T-helper 17 cell (primary cell): ENCODE results near the gene KRTCAP2. TPM values are rescaled to one million over a fixed set of nuclear protein-coding genes. Genes with fewer than 3 reads are reported as not detected.
"Not testable (repeated sequence)": the region's sequence is repeated elsewhere in the genome, so short reads cannot be mapped to it uniquely, and the experiment has no call there.

Source experiments
- ATAC-seq: fragments of 150-1000 bp; cut with Tn5 transposase; 2 replicates; pipeline ENCODE4 v1.10.0; 2021; ENCODE audit warnings: mild to moderate bottlenecking, moderate library complexity
- DNase-seq, 3 donors: peaks; one replicate each; pipeline versions ENCODE4 v3.0.0 to v3.0.0-alpha.2; 2020 to 2021
- H3K9me3 ChIP-seq: one replicate; pipeline ENCODE4 v1.7.0; 2013; ENCODE audit warnings: low read length, mild to moderate bottlenecking; ENCODE audit not compliant: control insufficient read depth, poor library complexity, severe bottlenecking
- H3K27ac Mint-ChIP-seq: one replicate; pipeline ENCODE4 v1.8.0; 2022; ENCODE audit warnings: mild to moderate bottlenecking, moderate library complexity, mixed read lengths
- H3K27me3 Mint-ChIP-seq: one replicate; pipeline ENCODE4 v1.8.0; 2022; ENCODE audit warnings: mixed read lengths
- H3K36me3 Mint-ChIP-seq: one replicate; pipeline ENCODE4 v1.8.0; 2022; ENCODE audit warnings: low read depth, mixed read lengths
- H3K4me1 Mint-ChIP-seq: one replicate; pipeline ENCODE4 v1.8.0; 2022; ENCODE audit warnings: mild to moderate bottlenecking, mixed read lengths
- H3K4me3 Mint-ChIP-seq: one replicate; pipeline ENCODE4 v1.8.0; 2022; ENCODE audit warnings: mild to moderate bottlenecking, moderate library complexity, mixed read lengths
- total RNA-seq, 4 donors: library from RNA in 2 of 4; stranded (reverse) in 2 of 4; gene quantifications; one replicate each; pipeline ENCODE4 v1.2.3 and lab custom pipeline; 2022 to 2026

Gene KRTCAP2
- 100 to 1,000 TPM; 110 to 127 TPM for total RNA-seq
- total RNA-seq (lab: John Stamatoyannopoulos, UW) = 3.4 to 7.4 reads per million in 2 donors

DNA sequence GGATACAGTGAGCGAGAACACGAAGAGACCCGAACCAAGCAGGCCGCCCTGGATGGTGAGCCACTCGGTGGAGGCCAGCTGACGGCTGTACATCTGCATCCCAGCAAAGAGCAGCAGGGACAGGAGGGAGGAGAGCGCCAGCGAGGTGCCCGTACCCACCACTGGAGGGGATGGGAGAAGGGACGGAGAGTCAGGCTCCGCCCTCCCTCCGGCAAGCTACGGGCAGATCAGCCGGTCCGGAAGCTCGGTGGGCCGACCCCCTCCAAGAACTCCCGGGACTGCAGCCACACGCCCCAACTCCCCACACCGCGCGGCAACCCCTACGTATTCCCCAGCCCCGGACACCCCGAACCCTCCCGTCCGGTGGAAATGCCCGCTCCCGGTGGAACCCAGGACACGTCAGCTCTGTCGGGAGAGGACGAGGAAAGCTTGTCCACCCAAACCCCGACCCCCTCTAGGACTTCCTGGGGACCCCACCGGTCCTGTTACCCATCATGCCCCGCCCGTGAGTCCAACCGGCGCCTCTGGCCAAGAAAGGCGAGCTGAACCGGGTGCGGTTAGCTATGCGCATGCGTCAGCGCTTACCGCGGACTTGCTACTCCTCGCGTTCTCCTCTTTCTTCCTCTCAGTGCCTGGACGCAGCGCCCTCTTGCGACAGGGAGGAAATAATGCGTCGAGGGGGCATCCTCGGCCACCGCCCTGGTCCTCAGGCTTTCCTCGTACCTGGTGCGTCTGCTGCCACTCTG is at the start of gene KRTCAP2:
KRTCAP2 (minus strand) TSS at position 573 of the 746 bp plus-strand sequence; CDS start at position 493, 80 bp downstream.
- ATAC-seq = peak; percentile 84
- peak within 1 kb of the TSS; percentile 98 for H3K27ac Mint-ChIP-seq
- no peaks in the 10 kb centered on the region for H3K27me3 Mint-ChIP-seq

GRCh38 chr1:155220211-155220965 is 47.3 kb upstream of the KRTCAP2 start:
- peaks cover 23% of the 10 kb centered on the region for H3K4me1 Mint-ChIP-seq
- H3K36me3 Mint-ChIP-seq, DNase-seq, ATAC-seq, H3K9me3 ChIP-seq, H3K27me3 Mint-ChIP-seq, H3K4me3 Mint-ChIP-seq: not testable (repeated sequence)
- peak overlapping the region; percentile 41 for H3K27ac Mint-ChIP-seq

More for the DNA sequence above, at the start of gene KRTCAP2:
- Mint-ChIP-seq H3K4me3 (peak within 1 kb of the TSS; percentile 99), H3K36me3 (peaks cover 8% of the 10 kb centered on the region), H3K4me1 (peaks cover 48% of the 10 kb centered on the region)
- no peaks in the 10 kb centered on the region for H3K9me3 ChIP-seq
- peak; percentile 89 to 93 (median 90) for DNase-seq

DNA sequence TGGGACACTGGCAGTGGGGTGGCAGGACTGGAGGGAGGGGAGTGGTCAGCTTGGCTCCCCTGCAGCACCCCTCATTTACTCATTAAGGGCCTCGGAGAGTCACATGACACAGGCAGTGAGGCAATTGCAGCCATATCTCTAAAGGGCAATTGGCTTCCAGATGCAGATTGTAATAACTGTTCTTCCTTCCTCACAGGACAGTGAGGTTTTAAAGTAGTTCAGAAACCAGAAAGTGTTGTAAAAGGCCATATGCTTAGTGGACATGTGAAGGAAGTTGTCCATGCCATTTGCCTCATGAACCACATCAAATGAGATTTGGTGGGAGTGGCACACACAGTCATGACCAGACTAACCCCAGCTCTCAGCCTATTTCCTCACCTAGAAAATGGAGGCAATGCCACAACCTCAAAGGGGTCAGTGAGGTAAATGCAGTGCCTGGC is 46.5 kb upstream of the KRTCAP2 start:
- no peaks in the 10 kb centered on the region for H3K9me3 ChIP-seq
- no peak for DNase-seq
- Mint-ChIP-seq H3K36me3 (no peaks in the 10 kb centered on the region), H3K4me3 (no peak overlapping the region), H3K4me1 (peaks cover 30% of the 10 kb centered on the region), H3K27ac (peak overlapping the region; percentile 86), H3K27me3 (no peaks in the 10 kb centered on the region)
- ATAC-seq = peak; percentile 66

DNA sequence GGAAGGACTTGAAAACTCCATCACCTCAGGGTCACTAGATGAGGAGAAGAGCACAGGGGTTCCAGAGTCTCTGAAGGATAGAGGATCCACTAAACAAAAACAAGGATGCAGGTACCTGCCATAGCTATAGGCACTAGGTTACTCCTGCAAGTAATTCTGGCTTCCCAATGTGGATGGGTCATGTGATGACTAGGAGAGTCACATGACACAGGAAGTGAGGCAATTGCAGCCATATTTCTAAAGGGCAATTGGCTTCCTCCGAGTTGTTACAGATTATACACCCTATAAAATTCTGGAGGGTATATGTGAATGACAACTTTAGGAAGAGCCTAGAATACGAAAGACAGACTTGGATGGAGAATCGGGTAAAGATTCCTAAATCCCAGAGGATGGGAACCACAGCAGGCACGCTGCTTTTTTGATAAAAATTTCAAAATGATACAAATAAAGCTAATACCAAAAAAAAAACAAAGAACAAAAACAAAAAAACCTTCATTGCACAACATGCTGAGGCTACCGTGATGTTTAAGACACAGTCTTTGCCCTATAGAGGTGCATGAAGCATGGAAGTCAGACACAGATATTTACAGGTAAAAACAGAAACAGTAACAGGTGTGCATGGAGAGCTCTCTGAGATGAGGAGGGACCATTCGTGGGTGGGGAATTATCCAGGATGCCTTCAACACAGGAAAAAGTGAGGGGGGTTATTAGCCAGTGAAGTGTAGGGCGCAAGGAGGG is 45.9 kb upstream of the KRTCAP2 start:
- peaks cover 27% of the 10 kb centered on the region for H3K4me1 Mint-ChIP-seq
- H3K36me3 Mint-ChIP-seq = no peaks in the 10 kb centered on the region
- no peaks in the 10 kb centered on the region for H3K9me3 ChIP-seq
- H3K4me3 Mint-ChIP-seq = no peak overlapping the region
- H3K27me3 Mint-ChIP-seq = no peaks in the 10 kb centered on the region
- DNase-seq (no peak), ATAC-seq (no peak)
- peak overlapping the region; percentile 86 for H3K27ac Mint-ChIP-seq

DNA sequence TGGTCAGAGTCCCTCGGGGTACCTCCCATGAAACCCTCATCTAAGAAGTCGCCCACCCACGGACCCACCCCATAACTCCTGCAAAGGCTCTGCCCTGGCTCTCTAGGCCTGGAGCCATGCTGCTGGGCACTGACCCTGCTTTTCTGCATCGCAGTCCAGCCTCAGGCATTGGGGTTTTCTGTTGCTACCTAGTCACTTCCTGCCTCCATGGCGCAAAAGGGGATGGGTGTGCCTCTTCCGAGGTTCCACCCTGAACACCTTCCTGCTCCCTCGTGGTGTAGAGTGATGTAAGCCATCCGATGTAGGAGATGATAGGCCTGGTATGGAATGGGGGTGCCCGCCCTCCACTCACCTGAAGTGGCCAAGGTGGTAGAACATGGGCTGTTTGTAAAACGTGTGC is 41.6 kb upstream of the KRTCAP2 start:
- ATAC-seq = peak; percentile 85
- DNase-seq, H3K9me3 ChIP-seq, H3K36me3 Mint-ChIP-seq, H3K27me3 Mint-ChIP-seq: not testable (repeated sequence)
- Mint-ChIP-seq H3K4me3 (peak overlapping the region; percentile 25), H3K27ac (peak overlapping the region; percentile 91), H3K4me1 (peaks cover 22% of the 10 kb centered on the region)

DNA sequence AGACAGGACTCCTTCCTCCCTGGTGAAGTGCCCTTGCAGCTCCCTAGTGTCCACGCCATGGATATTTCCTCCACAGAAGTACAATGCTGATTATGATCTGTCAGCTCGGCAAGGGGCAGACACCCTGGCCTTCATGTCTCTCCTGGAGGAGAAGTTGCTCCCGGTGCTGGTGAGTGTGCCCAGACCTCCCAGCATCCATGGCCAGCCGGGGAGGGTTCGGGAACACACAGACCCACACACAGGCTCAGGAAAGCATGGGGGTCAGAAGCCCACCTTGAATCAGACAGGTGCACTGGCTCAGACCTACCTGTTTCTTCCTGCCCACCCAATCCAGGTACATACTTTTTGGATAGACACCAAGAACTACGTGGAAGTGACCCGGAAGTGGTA is 38.9 kb upstream of the KRTCAP2 start:
- not testable (repeated sequence) for H3K9me3 ChIP-seq, H3K36me3 Mint-ChIP-seq, H3K27ac Mint-ChIP-seq, ATAC-seq, DNase-seq, H3K4me3 Mint-ChIP-seq, H3K27me3 Mint-ChIP-seq
- peaks cover 30% of the 10 kb centered on the region for H3K4me1 Mint-ChIP-seq

- not testable (repeated sequence) for H3K36me3 Mint-ChIP-seq
Observed at GRCh38 chr1:155211381-155212050, 38.4 kb upstream of the KRTCAP2 start.

GRCh38 chr1:155210314-155211104 is 37.4 kb upstream of the KRTCAP2 start:
- H3K4me1 Mint-ChIP-seq = peaks cover 32% of the 10 kb centered on the region
- H3K4me3 Mint-ChIP-seq = peak overlapping the region; percentile 36
- H3K27ac Mint-ChIP-seq = peak overlapping the region; percentile 98
- peaks cover 2% of the 10 kb centered on the region for H3K36me3 Mint-ChIP-seq
- no peak for DNase-seq
- no peak for ATAC-seq
- H3K27me3 Mint-ChIP-seq = no peaks in the 10 kb centered on the region
- H3K9me3 ChIP-seq = no peaks in the 10 kb centered on the region

More at GRCh38 chr1:155211381-155212050, 38.4 kb upstream of the KRTCAP2 start:
- peak overlapping the region; percentile 98 for H3K27ac Mint-ChIP-seq
- not testable (repeated sequence) for DNase-seq, H3K27me3 Mint-ChIP-seq, H3K4me3 Mint-ChIP-seq, ATAC-seq, H3K9me3 ChIP-seq
- peaks cover 33% of the 10 kb centered on the region for H3K4me1 Mint-ChIP-seq

DNA sequence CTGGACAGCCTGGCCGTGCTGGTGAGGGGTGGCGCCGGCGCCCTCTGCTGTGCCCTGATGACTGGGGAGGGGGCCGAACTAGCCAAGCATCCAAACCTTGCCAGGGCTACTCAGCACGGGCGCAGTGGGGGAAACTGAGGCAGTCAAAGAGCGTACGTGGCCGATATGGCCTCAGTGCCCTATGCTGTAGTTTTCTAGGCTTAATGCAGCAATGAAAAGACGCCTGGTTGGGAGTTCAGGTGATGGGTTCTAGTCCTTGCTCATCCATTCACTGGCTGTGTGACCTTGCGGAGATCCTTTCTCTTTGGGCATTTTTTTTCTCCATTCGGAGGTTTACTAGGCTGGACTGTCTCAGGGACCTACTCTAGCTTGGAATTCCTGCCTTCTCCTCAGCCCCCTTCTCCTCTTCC is 36.2 kb upstream of the KRTCAP2 start:
- no peak for DNase-seq
- Mint-ChIP-seq H3K4me1 (peaks cover 24% of the 10 kb centered on the region), H3K27me3 (no peaks in the 10 kb centered on the region), H3K36me3 (peaks cover 2% of the 10 kb centered on the region), H3K27ac (peak overlapping the region; percentile 98), H3K4me3 (peak overlapping the region; percentile 91)
- H3K9me3 ChIP-seq = no peaks in the 10 kb centered on the region
- ATAC-seq = no peak

DNA sequence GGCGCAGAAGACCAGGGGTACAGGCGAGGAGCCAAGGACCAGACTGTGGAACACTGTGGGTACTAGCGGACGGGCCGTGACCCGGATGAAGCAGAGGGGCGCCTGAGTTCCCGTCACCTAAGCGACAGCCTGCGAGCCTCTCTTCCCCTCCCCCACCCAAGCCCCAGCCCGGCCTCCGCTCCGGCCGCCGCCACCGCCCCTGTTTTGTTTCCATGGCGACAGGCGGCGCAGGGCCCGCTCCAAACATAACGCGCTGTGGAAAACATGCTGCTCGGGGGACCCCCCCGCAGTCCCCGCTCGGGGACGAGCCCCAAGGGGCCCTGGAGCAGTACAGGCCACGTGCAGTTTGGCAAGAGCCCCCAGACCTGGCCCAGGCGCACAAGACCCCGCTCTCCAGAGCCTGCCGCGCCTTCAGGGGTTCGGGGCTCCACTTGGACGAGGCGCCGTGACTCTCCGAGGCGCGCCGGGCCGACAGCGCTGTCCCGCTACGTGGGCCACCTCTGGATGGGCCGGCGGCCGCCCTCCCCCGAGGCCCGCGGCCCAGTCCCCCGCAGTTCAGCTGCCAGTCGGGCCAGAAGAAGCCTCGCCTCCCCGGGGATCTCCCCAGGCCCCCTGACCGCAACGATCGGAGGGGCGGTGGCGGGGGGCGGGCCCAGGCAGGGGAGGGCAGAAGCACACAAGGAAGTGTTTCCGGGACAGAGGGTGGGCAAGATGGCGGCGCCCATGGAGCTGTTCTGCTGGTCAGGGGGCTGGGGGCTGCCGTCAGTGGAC is 35.6 kb upstream of the KRTCAP2 start, which contains the start of gene MTX1:
MTX1 (plus strand) TSS at position 155 of the 771 bp plus-strand sequence; CDS start at position 265, 110 bp downstream.
- peak within 1 kb of the TSS; percentile 98 for H3K27ac Mint-ChIP-seq
- H3K27me3 Mint-ChIP-seq = no peaks in the 10 kb centered on the region
- ATAC-seq (peak; percentile 85), DNase-seq (peak; percentile 88 to 90 (median 89))
- no peaks in the 10 kb centered on the region for H3K9me3 ChIP-seq
- peaks cover 2% of the 10 kb centered on the region for H3K36me3 Mint-ChIP-seq
- peak within 1 kb of the TSS; percentile 91 for H3K4me3 Mint-ChIP-seq
- peaks cover 24% of the 10 kb centered on the region for H3K4me1 Mint-ChIP-seq

DNA sequence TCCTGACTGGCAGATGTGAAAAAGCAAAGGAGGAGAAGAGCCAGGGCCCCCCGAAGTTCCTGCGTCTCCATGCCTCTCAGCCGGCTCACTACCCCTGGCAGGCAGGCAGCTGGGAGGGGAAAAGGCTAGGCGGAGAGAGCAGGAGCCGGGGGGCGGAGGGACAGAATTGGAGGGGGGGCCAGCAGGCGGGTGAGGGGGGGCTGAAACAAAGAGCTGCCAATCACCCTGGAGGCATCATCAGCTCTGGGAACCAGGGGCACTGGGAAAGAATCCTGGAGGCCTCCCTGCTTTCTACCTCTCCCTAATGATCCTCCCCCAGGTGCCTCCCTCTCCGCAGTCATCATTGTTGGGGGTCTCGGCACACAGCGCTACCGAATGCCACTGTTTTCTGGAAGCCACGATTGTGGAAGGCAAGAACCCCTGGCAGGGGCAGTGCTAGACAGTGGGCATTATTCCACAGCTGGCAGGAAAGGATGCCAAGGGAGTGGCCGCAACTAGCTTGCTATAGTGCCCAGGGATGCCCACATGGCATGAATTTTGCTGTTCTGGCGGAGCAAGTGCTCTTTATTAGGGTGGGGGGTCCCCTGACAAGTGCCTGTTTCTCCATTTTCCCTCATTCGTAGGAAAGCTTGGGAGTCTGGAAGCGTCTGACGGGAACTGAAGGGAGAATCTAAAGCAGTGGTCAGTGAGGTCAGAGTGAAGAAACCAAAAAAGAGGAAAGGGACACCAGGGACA is 34.9 kb upstream of the KRTCAP2 start, which contains the start of gene THBS3:
THBS3 (minus strand) TSS at position 92 of the 735 bp plus-strand sequence; CDS start at position 71, 21 bp downstream.
- Mint-ChIP-seq H3K4me3 (peak within 1 kb of the TSS; percentile 91), H3K27ac (peak within 1 kb of the TSS; percentile 98), H3K36me3 (peaks cover 2% of the 10 kb centered on the region), H3K4me1 (peaks cover 24% of the 10 kb centered on the region), H3K27me3 (no peaks in the 10 kb centered on the region)
- ATAC-seq (no peak), DNase-seq (no peak)
- no peaks in the 10 kb centered on the region for H3K9me3 ChIP-seq
